PC-3 (cell line): ENCODE data around the gene ORC5.

Source experiments
- EZH2 ChIP-seq: fragments of 300-600 bp; sonication (generic); IDR thresholded peaks from one replicate; pipeline ENCODE4 v1.6.1; 2017; ENCODE audit warnings: antibody characterized with exemption, mild to moderate bottlenecking, low read length; ENCODE audit not compliant: unreplicated experiment
- EZH2phosphoT487 ChIP-seq: fragments of 300-600 bp; sonication (generic); IDR thresholded peaks from 2 replicates; pipeline ENCODE4 v1.6.1; 2018; ENCODE audit warnings: mild to moderate bottlenecking, antibody characterized with exemption, low read length, borderline replicate concordance
- TF ChIP-seq, protein P1 (sequence below): fragments of 300-600 bp; sonication (generic); conservative IDR thresholded peaks from 2 replicates; pipeline ENCODE4 v1.5.1; 2017; ENCODE audit warnings: antibody characterized with exemption, low read depth, mild to moderate bottlenecking, low read length

DNA sequence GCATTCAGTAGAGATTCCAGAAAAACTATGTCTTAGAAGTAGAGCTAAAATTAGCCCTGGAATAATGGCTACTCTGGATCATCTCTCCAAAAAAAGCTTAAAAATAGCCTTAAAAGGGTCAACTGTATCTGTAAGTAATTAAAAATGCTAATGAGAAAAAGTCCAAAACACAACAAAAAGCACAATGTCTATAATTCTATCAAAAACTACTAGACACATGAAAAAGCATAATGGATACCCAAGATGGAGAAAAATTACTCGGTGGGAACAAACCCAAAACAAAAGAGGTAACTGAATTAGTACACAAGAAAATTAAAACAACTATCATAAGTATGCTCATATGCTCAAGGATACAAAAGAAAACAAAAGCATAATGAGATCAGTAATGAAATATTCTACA, 15.4 kb downstream of the ORC5 start:
- TF ChIP-seq, protein P1, sequence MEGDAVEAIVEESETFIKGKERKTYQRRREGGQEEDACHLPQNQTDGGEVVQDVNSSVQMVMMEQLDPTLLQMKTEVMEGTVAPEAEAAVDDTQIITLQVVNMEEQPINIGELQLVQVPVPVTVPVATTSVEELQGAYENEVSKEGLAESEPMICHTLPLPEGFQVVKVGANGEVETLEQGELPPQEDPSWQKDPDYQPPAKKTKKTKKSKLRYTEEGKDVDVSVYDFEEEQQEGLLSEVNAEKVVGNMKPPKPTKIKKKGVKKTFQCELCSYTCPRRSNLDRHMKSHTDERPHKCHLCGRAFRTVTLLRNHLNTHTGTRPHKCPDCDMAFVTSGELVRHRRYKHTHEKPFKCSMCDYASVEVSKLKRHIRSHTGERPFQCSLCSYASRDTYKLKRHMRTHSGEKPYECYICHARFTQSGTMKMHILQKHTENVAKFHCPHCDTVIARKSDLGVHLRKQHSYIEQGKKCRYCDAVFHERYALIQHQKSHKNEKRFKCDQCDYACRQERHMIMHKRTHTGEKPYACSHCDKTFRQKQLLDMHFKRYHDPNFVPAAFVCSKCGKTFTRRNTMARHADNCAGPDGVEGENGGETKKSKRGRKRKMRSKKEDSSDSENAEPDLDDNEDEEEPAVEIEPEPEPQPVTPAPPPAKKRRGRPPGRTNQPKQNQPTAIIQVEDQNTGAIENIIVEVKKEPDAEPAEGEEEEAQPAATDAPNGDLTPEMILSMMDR: no peak
- TF ChIP-seq EZH2 (no peak), EZH2phosphoT487 (no peak)
